Transverse colon (tissue), 4 donors: ENCODE data around the gene EXOC8. TPM values are rescaled to one million over a fixed set of nuclear protein-coding genes. Genes with fewer than 3 reads are reported as not detected.

ENCODE experiments used
- DNase-seq: peaks from one replicate; pipeline ENCODE4 v3.0.0-alpha.2; 2019
- H3K27ac ChIP-seq, 4 donors: fragments of 200-600 bp; sonication (generic); 2 replicates each; pipeline ENCODE4 v1.5.1; 2016 to 2018; ENCODE audit warnings: inconsistent platforms in 4 of 4
- H3K27me3 ChIP-seq: fragments of 200-600 bp; sonication (generic); 2 replicates; pipeline ENCODE4 v1.5.1; 2017; ENCODE audit warnings: inconsistent platforms
- H3K36me3 ChIP-seq, 4 donors: fragments of 200-600 bp; sonication (generic); 2 replicates each; pipeline ENCODE4 v1.5.1; 2017 to 2019; ENCODE audit warnings: inconsistent platforms in 4 of 4
- H3K4me1 ChIP-seq, 4 donors: fragments of 200-600 bp; sonication (generic); 2 replicates each; pipeline ENCODE4 v1.5.1; 2017 to 2020; ENCODE audit warnings: inconsistent platforms in 4 of 4
- H3K4me3 ChIP-seq, 4 donors: fragments of 200-600 bp; sonication (generic); 1 replicate in 1 of 4; 2 replicates in 3 of 4; pipeline versions ENCODE4 v1.5.1 to v1.6.1; 2017 to 2019; ENCODE audit warnings: inconsistent platforms in 4 of 4
- H3K9me3 ChIP-seq, 2 donors: fragments of 200-600 bp; sonication (generic); 2 replicates each; pipeline ENCODE4 v1.5.1; 2017 to 2019; ENCODE audit warnings: inconsistent platforms in 2 of 2
- CTCF ChIP-seq, 5 experiments: fragments of 200-600 bp in 3 of 5; fragments of 450-650 bp in 2 of 5; sonication (generic) in 3 of 5; IDR thresholded peaks; 1 replicate in 2 of 5; 2 replicates in 3 of 5; pipeline ENCODE4 v1.5.1; 2016 to 2017; ENCODE audit warnings: antibody characterized with exemption in 5 of 5, inconsistent platforms in 3 of 5, mild to moderate bottlenecking in 2 of 5, moderate library complexity in 1 of 5
- EP300 ChIP-seq: sonication (generic); formaldehyde crosslinking; IDR thresholded peaks from one replicate; pipeline ENCODE4 v1.6.1; 2017; ENCODE audit warnings: antibody characterized with exemption, low read depth
- POLR2A ChIP-seq: fragments of 450-650 bp; IDR thresholded peaks from one replicate; pipeline ENCODE4 v1.6.1; 2016; ENCODE audit warnings: antibody characterized with exemption, mild to moderate bottlenecking, moderate library complexity
- POLR2AphosphoS5 ChIP-seq, 3 donors: sonication (generic); formaldehyde crosslinking; IDR thresholded peaks; one replicate each; pipeline ENCODE4 v1.6.1; 2016; ENCODE audit warnings: antibody characterized with exemption in 3 of 3
- WGBS, 2 donors: methylation state at CpG; one replicate each; pipeline ENCODE4 v1.1.5; 2018; ENCODE audit warnings: low coverage in 1 of 2; 5-methylcytosine and 5-hydroxymethylcytosine counted together
- in situ Hi-C, 4 donors: fragments of 200-750 bp; cut with MboI; loops; one replicate each; pipeline versions ENCODE4 v1.15.0 to v1.15.1; 2017; ENCODE audit warnings: low sequenced_read_pairs in 3 of 4, low pct_ligation_motif_present in 1 of 4, low pct_unique_long_range_greater_than_20kb in 1 of 4
- intact Hi-C: fragments of 100-400 bp; cut with DNase I; formaldehyde crosslinking; loops from one replicate; pipeline ENCODE4 v1.15.1; 2023; ENCODE audit warnings: low total_unique reads
- total RNA-seq, 4 donors: library from RNA; depleted of rRNA; stranded (reverse); fragments of >200 nt; gene quantifications; one replicate each; pipeline ENCODE4 v1.1.0, GENCODE V29; 2016

The EXOC8 gene, protein sequence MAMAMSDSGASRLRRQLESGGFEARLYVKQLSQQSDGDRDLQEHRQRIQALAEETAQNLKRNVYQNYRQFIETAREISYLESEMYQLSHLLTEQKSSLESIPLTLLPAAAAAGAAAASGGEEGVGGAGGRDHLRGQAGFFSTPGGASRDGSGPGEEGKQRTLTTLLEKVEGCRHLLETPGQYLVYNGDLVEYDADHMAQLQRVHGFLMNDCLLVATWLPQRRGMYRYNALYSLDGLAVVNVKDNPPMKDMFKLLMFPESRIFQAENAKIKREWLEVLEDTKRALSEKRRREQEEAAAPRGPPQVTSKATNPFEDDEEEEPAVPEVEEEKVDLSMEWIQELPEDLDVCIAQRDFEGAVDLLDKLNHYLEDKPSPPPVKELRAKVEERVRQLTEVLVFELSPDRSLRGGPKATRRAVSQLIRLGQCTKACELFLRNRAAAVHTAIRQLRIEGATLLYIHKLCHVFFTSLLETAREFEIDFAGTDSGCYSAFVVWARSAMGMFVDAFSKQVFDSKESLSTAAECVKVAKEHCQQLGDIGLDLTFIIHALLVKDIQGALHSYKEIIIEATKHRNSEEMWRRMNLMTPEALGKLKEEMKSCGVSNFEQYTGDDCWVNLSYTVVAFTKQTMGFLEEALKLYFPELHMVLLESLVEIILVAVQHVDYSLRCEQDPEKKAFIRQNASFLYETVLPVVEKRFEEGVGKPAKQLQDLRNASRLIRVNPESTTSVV
- total RNA-seq, result 10 to 100 TPM in 3 of 4 donors, 1 to 10 TPM in 1; 9.0 to 18.3 (median 13.3) TPM

GRCh38 chr1:231337472-231338269 lies at the start of gene EXOC8:
EXOC8 (minus strand) TSS chr1:231337852; CDS start chr1:231337745, 107 bp downstream.
- no peaks in the 10 kb centered on the region for H3K27me3 ChIP-seq
- peak; percentile 95 to 97 (median 97) for TF ChIP-seq POLR2AphosphoS5 (IDR thresholded peaks at IDR 0.05)
- peak in 1 of 5 experiments; percentile 6 for TF ChIP-seq CTCF (IDR thresholded peaks at IDR 0.05)
- no peak for TF ChIP-seq EP300
- peak; percentile 94 for TF ChIP-seq POLR2A
- peak within 1 kb of the TSS; percentile 48 to 94 (median 84) for H3K4me3 ChIP-seq
- H3K9me3 ChIP-seq, result no peaks in the 10 kb centered on the region
- H3K4me1 ChIP-seq, result peaks cover 22 to 63% (median 51%) of the 10 kb centered on the region in 4 donors
- in situ Hi-C loops (no loop called here), intact Hi-C loops (no loop called here)
- WGBS, 2 donors, result 0% methylated on average over 29 of the region's 74 CpGs; no CpG with 5 or more reads in 1 of the 2 donors
- no peaks in the 10 kb centered on the region for H3K36me3 ChIP-seq
- peak; percentile 98 for DNase-seq
- peak within 1 kb of the TSS; percentile 94 to 99 (median 95) for H3K27ac ChIP-seq

- no peaks in the 10 kb centered on the region for H3K36me3 ChIP-seq
- TF ChIP-seq POLR2AphosphoS5 (IDR thresholded peaks at IDR 0.05), result no peak
- no peak for TF ChIP-seq CTCF (IDR thresholded peaks at IDR 0.05)
- TF ChIP-seq POLR2A, result no peak
- TF ChIP-seq EP300, result no peak
- H3K27me3 ChIP-seq, result no peaks in the 10 kb centered on the region
- H3K4me1 ChIP-seq, result peaks cover 0 to 37% (median 7%) of the 10 kb centered on the region in 4 donors
- no peak for DNase-seq
- intact Hi-C loops, result no loop called here
- no peak overlapping the region for H3K4me3 ChIP-seq
- no peak overlapping the region for H3K27ac ChIP-seq
- H3K9me3 ChIP-seq, result no peaks in the 10 kb centered on the region
- in situ Hi-C loops, result no loop called here
Measured at GRCh38 chr1:231386466-231386865, 48.8 kb upstream of the EXOC8 start.

DNA sequence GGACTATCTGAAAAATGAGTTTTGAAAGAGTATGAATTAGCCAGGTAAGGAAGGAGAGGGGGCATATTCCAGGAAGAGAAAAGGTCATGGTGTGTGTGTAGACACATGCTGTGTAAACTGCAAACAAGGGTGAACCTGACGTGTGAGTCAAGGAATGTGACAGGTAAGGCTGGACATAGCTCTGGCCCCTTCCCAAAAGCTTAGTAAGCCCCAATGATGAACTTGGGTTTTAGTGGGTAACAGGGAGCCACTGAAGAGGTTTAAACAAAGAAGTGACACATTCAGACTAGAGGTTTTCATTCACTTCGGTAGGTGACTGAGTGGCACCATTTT lies 47.7 kb upstream of the EXOC8 start:
- no peaks in the 10 kb centered on the region for H3K27me3 ChIP-seq
- in situ Hi-C loops, result no loop called here
- intact Hi-C loops, result no loop called here
- WGBS, 2 donors, result 71 to 87% methylated on average over 1 to 2 of the region's 2 CpGs
- TF ChIP-seq CTCF (IDR thresholded peaks at IDR 0.05) (no peak), POLR2A (no peak), POLR2AphosphoS5 (IDR thresholded peaks at IDR 0.05) (no peak), EP300 (no peak)
- peaks cover 0 to 37% (median 7%) of the 10 kb centered on the region in 4 donors for H3K4me1 ChIP-seq
- H3K36me3 ChIP-seq, result no peaks in the 10 kb centered on the region
- H3K27ac ChIP-seq, result no peak overlapping the region
- no peaks in the 10 kb centered on the region for H3K9me3 ChIP-seq
- DNase-seq, result no peak
- no peak overlapping the region for H3K4me3 ChIP-seq
